GM18519 (cell line): Measurements from ENCODE around the gene EYS.
"Not testable (repeated sequence)": the region's sequence is repeated elsewhere in the genome, so short reads cannot be mapped to it uniquely, and the experiment has no call there.

Experiments used
- ATAC-seq: cut with Tn5 transposase; IDR thresholded peaks from one replicate; pipeline ENCODE4 v1.9.1; 2021; ENCODE audit warnings: mild to moderate bottlenecking, moderate library complexity; ENCODE audit not compliant: unreplicated experiment, low FRiP score

Gene EYS

GRCh38 chr6:65637289-65638046 is 69.6 kb downstream of the EYS start:
- no peak for ATAC-seq

DNA sequence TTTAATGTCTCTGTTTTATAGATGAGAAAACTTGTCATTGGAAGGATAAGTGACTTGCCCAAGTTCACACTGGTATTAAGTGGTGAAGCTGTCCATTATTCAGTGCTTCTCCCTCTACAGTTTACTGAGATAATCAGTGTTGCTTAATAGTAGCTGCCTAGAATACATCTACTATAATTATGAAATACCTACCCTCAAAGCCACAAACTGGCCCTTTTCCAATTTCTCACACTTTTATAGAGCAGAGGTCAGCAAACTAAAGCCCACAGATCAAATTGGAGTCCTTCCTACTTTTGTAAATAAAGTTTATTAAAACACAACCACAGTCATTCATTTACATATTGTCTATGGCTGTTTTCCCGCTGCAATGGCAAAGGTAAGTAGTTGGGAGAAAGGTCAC is 73.5 kb downstream of the EYS start:
- ATAC-seq = no peak

DNA sequence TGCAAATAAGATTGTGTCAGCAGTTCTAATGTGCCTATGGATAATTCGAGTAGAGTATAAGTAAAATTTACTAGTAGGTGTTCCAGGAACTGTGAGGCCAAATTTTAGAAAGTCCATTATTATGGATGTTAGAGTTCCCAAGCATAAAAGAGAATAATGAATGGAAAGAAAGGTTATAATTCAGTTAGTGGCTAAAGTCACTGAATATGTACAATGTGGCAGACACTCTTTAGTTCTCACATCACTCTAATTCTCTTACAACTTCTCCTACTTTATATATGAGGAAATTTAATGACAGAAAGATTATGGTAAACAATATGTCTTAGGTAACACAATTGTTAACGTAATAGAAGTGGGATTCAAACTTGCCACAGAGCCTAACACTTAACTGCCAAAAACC is 75.3 kb downstream of the EYS start:
- no peak for ATAC-seq

DNA sequence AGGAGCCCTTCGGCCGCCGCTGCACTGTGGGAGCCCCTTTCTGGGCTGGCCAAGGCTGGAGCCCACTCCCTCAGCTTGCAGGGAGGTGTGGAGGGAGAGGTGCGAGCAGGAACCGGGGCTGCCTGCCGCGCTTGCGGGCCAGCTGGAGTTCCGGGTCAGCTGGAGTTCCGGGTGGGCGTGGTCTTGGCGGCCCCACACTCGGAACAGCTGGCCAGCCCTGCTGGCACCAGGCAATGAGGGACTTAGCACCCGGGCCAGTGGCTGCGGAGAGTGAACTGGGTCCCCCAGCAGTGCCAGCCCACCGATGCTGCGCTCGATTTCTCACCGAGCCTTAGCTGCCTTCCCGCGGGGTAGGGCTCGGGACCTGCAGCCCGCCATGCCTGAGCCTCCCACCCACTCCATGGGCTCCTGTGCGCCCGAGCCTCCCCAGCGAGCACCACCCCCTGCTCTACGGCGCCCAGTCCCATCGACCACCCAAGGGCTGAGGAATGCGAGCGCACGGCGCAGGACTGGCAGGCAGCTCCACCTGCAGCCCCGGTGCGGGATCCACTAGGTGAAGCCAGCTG is 79.5 kb downstream of the EYS start:
- not testable (repeated sequence) for ATAC-seq

GRCh38 chr6:65627015-65627414 is 80.0 kb downstream of the EYS start:
- ATAC-seq = no peak

DNA sequence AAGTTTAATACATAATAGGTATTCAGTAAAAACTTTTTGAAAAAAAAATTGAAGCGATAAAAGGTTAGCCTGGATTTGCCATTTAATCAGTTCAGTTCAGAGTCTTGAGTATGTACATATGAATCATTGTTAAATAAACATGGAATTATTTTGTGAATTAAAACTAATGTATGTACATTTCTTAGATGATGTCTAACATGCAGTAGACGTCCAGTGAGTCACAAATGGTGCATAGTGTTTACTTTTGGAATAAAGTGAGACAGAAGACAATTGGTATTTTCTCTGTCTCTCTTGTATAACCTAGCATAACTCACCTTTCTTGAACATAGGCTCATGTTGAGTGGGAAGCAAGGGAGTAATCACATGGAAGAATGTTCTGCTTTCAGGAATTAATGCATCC is 83.5 kb downstream of the EYS start:
- ATAC-seq = no peak

DNA sequence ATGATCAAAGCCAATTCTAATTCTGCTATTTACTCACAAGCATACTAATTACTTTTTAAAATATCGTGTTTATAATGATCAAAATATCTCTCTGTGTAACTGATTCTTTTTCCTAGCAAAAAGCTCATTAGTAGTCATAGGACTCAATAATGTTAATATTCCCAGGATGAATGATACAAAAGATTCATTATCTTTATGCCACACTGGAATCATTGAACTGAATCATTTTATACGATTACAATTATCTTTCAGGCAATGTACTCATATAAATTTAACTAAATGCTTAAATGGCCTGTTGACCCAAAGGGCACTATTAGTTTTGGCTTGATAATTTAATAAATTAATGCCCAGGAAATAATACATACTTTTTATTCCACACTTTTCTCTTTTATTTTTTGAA is 96.3 kb downstream of the EYS start:
- no peak for ATAC-seq

DNA sequence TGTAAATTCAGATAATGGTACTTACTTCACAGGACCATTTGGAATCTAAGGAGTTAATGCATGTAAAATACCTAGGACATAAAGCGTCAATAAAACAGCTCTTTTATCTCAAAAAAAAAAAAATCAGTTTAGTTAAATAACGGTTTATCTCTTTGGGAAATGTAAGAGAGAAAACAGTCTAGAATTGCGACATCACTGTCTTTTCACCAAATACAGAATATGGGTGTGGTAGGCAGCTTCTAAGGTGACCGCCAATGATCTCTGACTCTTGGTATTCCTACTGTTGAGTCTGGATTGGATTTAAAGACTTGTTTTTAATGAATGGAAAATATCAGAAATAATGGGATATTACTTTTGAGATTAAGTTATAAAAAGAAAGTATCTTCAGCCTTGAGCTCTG is 111.5 kb downstream of the EYS start:
- ATAC-seq = no peak

DNA sequence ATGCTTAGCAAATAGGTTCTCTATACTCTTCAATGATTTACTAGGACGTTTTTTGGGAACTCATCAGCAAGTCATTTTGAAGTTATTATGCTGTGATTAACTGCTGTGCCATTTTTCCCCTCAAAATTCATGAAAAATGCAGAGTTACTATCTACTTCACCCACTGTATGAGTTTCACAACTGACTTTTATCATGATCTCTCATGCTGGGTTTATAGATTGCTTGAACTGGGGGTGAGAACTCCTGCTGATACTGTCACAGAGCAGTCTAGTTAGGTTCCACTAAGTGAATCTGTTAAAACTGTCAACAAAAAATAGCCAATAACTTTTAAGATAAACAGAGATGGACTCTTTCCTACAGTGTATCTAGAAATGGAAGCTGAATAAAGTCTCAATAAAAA is 136.7 kb downstream of the EYS start:
- ATAC-seq = no peak

GRCh38 chr6:65569505-65569904 is 137.5 kb downstream of the EYS start:
- no peak for ATAC-seq

GRCh38 chr6:65569056-65569455 is 138.0 kb downstream of the EYS start:
- not testable (repeated sequence) for ATAC-seq

DNA sequence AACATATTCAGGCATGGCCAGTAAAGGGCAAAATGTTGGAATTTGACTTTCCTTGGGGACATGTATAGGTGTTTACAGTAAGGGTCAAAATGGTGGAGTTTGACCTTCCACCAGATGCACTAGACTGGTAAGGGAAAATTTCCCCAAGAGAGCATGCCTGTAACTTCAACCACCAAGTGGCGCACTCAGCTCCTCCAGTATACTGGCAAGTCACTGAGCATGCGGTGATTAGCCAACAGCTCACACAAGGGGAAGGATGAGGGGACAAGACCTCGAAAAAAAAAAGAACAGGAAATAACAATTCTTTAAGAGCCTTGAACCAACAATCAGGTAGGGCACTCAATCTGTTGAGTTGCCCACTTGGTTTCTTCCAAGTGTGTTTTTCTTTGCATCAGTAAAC is 140.9 kb downstream of the EYS start:
- no peak for ATAC-seq

- no peak for ATAC-seq
These were observed 149.0 kb downstream of the EYS start for GRCh38 chr6:65558071-65558470.

- ATAC-seq = no peak
These were observed 149.8 kb downstream of the EYS start for GRCh38 chr6:65557224-65557623.

- ATAC-seq = no peak
These were observed 160.1 kb downstream of the EYS start for GRCh38 chr6:65546894-65547293.

GRCh38 chr6:65545920-65546319 is 161.1 kb downstream of the EYS start:
- no peak for ATAC-seq

DNA sequence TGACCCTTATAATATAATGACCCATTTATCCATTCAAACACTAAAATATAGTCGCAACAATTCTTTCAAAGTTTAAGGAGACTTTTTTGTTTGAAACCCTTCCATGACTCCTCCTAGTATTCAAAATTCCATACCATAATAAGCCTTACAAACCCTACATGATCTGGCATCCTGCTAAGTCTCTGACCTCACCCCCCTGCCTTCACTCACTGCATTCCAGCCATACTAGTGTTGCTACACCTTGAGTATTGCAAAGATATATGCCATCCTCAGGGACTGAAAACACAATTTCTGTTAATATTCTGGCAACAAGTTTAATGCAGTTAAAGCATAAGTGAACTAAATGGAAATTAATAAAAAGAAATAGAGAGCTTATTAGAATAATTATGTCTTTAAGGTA is 168.4 kb downstream of the EYS start:
- no peak for ATAC-seq

DNA sequence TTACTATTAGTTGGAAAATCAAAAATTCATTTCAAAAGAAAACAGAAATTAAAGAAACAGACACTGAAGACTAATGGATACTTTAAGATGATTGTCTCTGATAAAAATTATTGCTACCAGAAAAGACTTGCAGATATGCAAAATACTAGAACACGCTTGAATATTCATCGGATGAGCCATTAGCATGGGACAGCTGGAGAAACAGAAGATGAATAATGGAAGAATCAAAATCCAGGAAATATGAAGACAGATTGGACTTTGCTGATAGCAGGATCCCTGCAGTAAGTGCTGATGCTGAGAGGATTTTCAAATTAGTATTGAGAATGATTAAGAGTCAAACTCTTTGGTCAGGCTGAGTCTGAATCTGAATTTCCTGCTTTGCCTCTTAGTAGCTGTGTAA is 169.4 kb downstream of the EYS start:
- no peak for ATAC-seq

GRCh38 chr6:65531533-65531932 is 175.5 kb downstream of the EYS start:
- ATAC-seq = no peak

DNA sequence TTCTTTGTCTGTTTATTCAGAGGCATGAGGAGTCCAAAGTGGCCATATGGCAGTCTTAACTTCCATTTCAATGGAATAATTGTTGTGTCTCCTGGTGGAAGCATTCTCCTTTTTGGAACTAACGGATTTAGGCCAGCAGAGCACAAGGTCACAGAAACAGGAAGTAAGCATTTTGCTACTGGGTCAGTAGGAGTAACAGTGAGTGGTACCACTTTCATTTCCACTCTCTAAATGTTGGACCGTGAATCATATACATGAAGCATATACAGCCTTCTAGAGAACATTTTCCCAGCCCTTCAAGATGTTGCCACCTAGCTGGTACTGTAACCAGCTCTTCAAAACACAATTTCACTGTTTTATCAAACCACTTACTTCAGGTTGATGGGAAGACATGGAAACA is 182.8 kb downstream of the EYS start:
- ATAC-seq = no peak

DNA sequence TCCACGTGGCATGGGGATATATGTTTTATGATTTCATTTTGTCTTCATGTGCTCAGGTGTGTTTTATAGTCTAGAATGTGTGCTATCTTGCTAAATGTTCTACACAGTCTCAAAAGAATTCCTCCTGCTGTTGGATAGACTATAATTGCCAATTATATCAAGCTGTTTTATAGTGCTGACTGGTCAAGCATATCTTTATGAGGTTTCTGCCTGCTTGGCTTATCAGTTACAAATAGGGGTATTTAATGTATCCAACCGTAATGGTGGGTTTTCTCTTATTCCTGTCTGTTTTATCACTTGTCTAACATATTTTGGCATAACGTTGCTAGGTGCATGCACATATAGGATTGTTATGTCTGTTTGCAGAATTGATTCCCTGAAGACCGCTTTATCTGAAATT is 201.3 kb downstream of the EYS start:
- no peak for ATAC-seq

DNA sequence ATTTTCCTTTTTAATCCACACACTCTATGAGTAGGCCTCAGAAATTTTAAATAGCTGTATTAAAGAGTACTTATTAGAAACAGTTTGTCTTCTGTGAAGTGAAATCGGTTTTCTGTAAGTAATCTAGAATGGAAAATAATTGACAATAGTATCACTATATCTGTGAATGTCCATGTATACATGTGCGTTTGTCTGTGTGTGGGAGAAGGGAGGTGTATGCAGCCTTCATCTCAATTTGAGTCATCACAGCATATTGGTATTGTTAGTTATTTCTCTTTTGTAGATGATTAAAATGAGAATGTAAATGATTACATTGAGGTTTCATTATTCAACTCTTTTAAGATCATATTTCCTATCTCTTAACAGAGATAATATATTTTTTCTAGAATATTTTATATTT is 206.0 kb downstream of the EYS start:
- no peak for ATAC-seq

DNA sequence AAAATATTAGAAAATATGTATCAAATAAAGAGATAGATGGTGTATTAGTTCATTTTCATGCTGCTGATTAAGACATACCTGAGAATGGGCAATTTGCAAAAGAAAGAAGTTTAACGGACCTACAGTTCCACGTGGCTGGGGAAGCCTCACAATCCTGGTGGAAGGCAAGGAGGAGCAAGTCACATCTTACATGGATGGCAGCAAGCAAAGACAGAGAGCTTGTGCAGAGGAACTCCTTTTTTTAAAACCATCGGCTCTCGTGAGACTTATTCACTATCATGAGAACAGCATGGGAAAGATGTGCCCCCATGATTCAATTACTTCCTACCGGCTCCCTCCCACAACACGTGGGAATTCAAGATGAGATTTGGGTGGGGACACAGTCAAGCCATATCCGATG is 223.4 kb downstream of the EYS start:
- not testable (repeated sequence) for ATAC-seq
